ENCODE data around the gene PON3.
"Not testable (repeated sequence)": the region's sequence is repeated elsewhere in the genome, so short reads cannot be mapped to it uniquely, and the experiment has no call there.

The PON3 gene

GRCh38 chr7:95412075-95412474, 15.9 kb upstream of the PON3 start:
- no peak for DNase-seq

DNA sequence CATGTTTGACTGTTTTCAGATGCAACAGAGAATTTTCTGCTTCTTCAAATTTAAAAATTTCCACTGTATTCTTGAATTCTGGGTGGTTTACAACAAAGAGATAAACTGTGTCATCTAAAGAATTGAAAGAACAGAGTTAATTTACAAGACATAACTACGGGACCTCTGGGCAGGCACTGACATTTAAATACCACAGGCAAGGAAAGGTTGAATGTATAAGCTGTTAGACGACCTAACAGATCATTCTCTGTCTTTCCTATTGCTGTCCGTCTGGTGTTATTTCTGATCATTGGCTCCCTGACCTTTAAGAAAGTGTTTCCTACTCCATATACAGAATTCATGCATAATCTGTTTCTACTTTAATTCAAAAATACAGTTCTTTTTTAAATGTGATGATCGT, 15.5 kb upstream of the PON3 start:
- no peak for DNase-seq

- no peak for DNase-seq
Measured at GRCh38 chr7:95411036-95411435, 14.9 kb upstream of the PON3 start.

GRCh38 chr7:95407751-95408150, 11.6 kb upstream of the PON3 start:
- DNase-seq = no peak

DNA sequence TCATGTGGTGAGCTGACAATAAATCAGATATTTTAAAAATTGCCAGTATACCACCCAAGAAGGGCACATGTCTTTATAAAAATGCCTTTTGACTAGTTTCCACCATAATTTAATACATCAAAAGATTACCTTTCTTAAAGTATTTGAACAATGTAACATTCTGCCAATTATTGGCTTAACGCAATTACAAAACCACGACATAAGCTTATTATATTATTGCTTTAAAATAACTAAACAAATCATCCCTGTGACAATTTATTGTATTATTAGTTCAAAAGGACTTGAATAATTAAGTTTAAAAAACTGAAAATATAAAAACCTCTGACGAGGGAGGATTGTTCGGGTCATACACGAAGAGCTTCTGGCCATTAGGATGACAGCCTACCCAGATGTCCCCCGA, 9.6 kb upstream of the PON3 start:
- no peak for DNase-seq

- no peak for DNase-seq
Measured at GRCh38 chr7:95405208-95405607, 9.0 kb upstream of the PON3 start.

- DNase-seq = peak in 17 of 56 donors; percentile 3 to 38 (median 9)
Measured at GRCh38 chr7:95404316-95404865, 8.2 kb upstream of the PON3 start.

DNA sequence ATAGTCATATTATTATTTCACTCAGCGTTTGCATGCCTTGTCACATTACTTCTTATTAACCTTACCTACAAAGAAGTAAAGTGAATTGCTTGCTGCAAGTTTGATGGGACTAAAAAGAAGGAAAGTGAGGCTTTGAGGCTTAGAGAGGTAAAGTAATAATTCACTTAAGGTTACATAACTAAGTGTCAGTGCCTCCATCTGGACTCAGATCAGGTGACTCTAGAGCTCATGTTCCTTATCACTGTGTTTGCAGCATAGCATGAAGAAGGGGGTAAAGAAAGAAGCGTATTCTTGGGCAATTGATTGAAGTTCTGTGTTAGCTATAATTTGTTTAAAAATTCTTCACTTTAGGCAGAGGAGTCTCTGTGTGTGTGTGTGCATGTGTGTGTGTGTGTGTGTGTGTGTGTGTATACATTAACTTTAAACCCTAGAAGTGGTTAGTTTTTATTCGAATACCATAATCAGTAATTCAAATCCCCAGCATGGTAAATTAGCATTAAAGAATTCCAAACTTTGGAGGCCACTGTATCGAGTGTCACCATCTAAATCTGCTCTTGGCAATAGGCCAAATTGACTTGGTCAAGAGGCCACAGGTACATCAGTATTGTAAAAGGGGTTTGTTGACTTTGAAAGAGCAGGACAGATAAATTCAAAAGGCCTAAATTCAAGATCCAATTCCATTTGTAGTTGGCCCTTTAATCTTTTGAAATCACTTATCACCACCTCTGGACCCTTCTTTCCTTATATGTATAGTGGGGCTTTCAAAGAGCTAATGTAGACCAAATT, 2.2 kb upstream of the PON3 start:
- DNase-seq = no peak

- no peak for DNase-seq
Measured at GRCh38 chr7:95397381-95397780, 1.2 kb upstream of the PON3 start.

GRCh38 chr7:95395755-95396135, 430 bp downstream of the PON3 start:
- DNase-seq = no peak

- no peak for DNase-seq
Measured at GRCh38 chr7:95394370-95394769, 1.8 kb downstream of the PON3 start.

DNA sequence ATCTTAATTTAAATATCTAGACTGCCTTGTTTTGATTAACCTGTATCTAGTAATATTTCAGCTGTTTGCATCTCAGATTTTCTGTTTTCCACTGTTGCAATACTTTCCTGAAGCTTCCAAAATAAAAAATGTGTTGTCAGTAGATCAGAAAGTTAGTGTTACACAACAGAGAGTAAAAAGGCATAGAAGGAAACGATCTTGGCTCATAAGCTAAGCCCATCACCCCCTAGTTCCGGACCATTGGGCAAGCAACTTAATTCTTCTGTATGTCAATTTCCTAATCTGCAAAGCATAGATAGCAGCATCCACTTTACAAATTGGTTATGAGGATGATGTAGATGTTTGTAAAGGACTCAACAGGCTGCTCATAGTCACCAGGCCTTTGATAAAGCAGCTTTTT, 4.4 kb downstream of the PON3 start:
- no peak for DNase-seq

- peak in 1 of 56 donors; percentile 15 for DNase-seq
Measured at GRCh38 chr7:95389516-95389915, 6.7 kb downstream of the PON3 start.

DNA sequence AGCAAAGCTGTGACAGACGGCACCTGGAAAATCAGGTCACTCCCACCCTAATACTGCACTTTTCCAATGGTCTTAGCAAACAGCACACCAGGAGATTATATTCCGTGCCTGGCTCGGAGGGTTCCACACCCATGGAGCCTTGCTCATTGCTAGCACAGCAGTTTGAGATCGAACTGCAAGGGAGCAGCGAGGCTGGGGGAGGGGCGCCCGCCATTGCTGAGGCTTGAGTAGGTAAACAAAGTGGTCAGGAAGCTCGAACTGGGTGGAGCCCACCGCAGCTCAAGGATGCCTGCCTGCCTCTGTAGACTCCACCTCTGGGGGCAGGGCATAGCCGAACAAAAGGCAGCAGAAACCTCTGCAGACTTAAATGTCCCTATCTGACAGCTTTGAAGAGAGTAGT, 16.7 kb downstream of the PON3 start:
- not testable (repeated sequence) for DNase-seq

- DNase-seq = no peak
Measured at GRCh38 chr7:95376632-95377400, 19.4 kb downstream of the PON3 start.

GRCh38 chr7:95375591-95376257, 20.5 kb downstream of the PON3 start:
- no peak for DNase-seq

DNA sequence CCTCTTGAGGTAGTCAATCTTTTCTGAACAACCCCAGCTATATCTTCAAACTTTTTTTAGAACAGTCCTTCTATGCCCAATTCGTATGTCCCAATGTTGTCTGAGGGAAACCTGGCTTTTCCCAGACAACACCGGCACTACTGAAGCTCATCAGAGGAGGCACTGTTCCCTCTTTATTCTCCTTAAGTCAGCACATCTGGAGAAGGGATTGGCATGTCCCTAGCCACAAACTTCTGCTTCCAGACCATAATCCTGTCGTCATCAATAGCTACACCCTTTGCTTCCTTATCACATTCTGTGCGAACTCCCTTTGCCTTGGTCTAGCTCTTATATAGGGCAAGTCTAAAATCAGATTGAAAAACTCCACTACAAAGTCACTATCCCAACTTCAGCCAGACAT, 22.9 kb downstream of the PON3 start:
- DNase-seq = no peak

GRCh38 chr7:95368235-95368634, 27.9 kb downstream of the PON3 start:
- no peak for DNase-seq

DNA sequence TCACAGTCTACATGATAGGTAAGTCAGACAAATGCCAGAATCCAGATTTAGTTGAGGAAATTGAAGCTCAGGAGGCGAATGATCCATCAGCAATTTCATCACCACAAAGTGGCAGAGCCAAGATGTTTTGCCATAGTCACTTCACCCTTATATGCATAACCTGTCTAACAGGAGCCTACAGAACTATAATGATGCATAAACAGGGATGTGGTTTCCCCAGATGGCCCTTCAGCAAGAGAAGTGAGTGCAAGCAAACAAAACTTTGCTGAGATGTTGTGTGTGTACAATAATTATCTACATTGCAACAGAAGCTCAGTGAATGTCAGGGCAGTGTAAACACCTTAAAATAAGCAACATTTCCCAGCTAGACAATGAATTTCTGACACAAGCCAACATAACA, 28.6 kb downstream of the PON3 start:
- no peak for DNase-seq

GRCh38 chr7:95365151-95365550, 31.0 kb downstream of the PON3 start:
- DNase-seq = no peak

DNA sequence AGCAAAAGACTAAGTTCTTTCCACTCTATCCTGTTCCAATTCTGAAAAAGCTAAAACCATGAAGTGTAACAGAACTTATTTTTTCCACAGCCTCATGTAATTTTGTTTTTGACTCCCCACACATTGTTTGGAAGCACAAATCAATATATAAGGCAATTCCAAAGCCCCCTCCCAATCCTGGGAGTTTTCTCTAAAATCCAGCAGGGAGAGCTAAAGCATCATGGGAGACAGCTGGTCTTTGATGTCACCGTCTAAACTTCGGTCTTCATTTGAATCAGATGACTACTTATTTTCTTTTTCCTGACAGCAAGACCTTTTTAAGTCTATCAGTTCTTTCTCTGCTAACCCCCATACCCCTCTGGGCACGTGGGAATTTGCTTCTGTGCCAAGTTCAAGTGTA, 38.6 kb downstream of the PON3 start:
- DNase-seq = peak in 1 of 56 donors; percentile 2

Measured in amygdala (tissue), 56 donors.